ENCODE results near the gene CXCL17.

- no peak for TF ChIP-seq CTCF (IDR thresholded peaks at IDR 0.05)
- TF ChIP-seq POLR2AphosphoS5 (IDR thresholded peaks at IDR 0.05), result no peak
Measured at GRCh38 chr19:42487798-42488178, 45.0 kb upstream of the CXCL17 start.

Measured in sigmoid colon (tissue), 4 donors.